OCI-LY1 (cell line): Measurements from ENCODE around the gene PPP2R3B.

Experiments
- H2AFZ ChIP-seq: fragments of 200-600 bp; sonication (generic), shearing (Covaris generic); 2 replicates; pipeline ENCODE4 v1.6.0; 2014; ENCODE audit warnings: antibody characterized with exemption, mild to moderate bottlenecking, low read length
- H3F3A ChIP-seq: fragments of 200-600 bp; sonication (generic), shearing (Covaris generic); 2 replicates; pipeline ENCODE4 v1.6.0; 2014; ENCODE audit warnings: mild to moderate bottlenecking, antibody characterized with exemption, low read length, moderate library complexity; ENCODE audit not compliant: insufficient read depth
- H3K27ac ChIP-seq: fragments of 200-600 bp; sonication (generic); 2 replicates; pipeline ENCODE4 v1.5.1; 2014; ENCODE audit warnings: low read length, mixed run types, mild to moderate bottlenecking, low read depth; ENCODE audit not compliant: poor library complexity, severe bottlenecking
- H3K27me3 ChIP-seq: fragments of 200-600 bp; sonication (generic); 2 replicates; pipeline ENCODE4 v1.6.0; 2014; ENCODE audit warnings: antibody characterized with exemption, mild to moderate bottlenecking, low read length, moderate library complexity; ENCODE audit not compliant: insufficient read depth
- H3K36me3 ChIP-seq: fragments of 200-600 bp; sonication (generic); 2 replicates; pipeline ENCODE4 v1.6.1; 2014; ENCODE audit warnings: mild to moderate bottlenecking, antibody characterized with exemption, low read length, moderate library complexity, mixed read lengths; ENCODE audit not compliant: insufficient read depth
- H3K4me1 ChIP-seq: fragments of 200-600 bp; sonication (generic); 2 replicates; pipeline ENCODE4 v1.5.1; 2014; ENCODE audit warnings: mild to moderate bottlenecking, low read length, moderate library complexity; ENCODE audit not compliant: insufficient read depth, severe bottlenecking
- H3K4me2 ChIP-seq: fragments of 200-600 bp; sonication (generic), shearing (Covaris generic); 2 replicates; pipeline ENCODE4 v1.6.1; 2014; ENCODE audit warnings: low read length
- H3K4me3 ChIP-seq: fragments of 200-600 bp; sonication (generic); 2 replicates; pipeline ENCODE4 v1.5.1; 2014; ENCODE audit warnings: low read length, low read depth, mild to moderate bottlenecking, mixed read lengths; ENCODE audit not compliant: poor library complexity, severe bottlenecking
- H3K79me2 ChIP-seq: fragments of 200-600 bp; shearing (Covaris generic); 2 replicates; pipeline ENCODE4 v1.6.1; 2016; ENCODE audit warnings: mixed run types, low read length, mixed read lengths; ENCODE audit not compliant: insufficient read depth
- H3K9ac ChIP-seq: fragments of 200-600 bp; sonication (generic), shearing (Covaris generic); 2 replicates; pipeline ENCODE4 v1.6.1; 2014; ENCODE audit warnings: mild to moderate bottlenecking, low read length, mixed read lengths
- H3K9me2 ChIP-seq: fragments of 200-600 bp; sonication (generic), shearing (Covaris generic); 2 replicates; pipeline ENCODE4 v1.6.1; 2014; ENCODE audit warnings: low read depth, mild to moderate bottlenecking, low read length, mixed read lengths
- H3K9me3 ChIP-seq: fragments of 200-600 bp; shearing (Covaris generic); 2 replicates; pipeline ENCODE4 v1.6.1; 2014; ENCODE audit warnings: low read length, mixed read lengths
- H4K20me1 ChIP-seq: fragments of 200-600 bp; sonication (generic), shearing (Covaris generic); 2 replicates; pipeline ENCODE4 v1.6.0; 2016; ENCODE audit warnings: mild to moderate bottlenecking, low read length; ENCODE audit not compliant: insufficient read depth
- CTCF ChIP-seq: fragments of 200-600 bp; sonication (generic), shearing (Covaris generic); IDR thresholded peaks from 2 replicates; pipeline ENCODE4 v1.5.1; 2017; ENCODE audit warnings: mild to moderate bottlenecking, antibody characterized with exemption, low read length, moderate library complexity, mixed read lengths
- EZH2 ChIP-seq: fragments of 200-600 bp; sonication (generic), shearing (Covaris generic); IDR thresholded peaks from 2 replicates; pipeline ENCODE4 v1.8.0; 2017; ENCODE audit warnings: borderline replicate concordance, mixed run types, mild to moderate bottlenecking, antibody characterized with exemption, low read length, moderate library complexity, mixed read lengths

PPP2R3B gene

GRCh38 chrX:290476-291166, 96.1 kb downstream of the PPP2R3B start:
- no peaks in the 10 kb centered on the region for H3K9me2 ChIP-seq
- H3K27me3 ChIP-seq: no peaks in the 10 kb centered on the region
- no peaks in the 10 kb centered on the region for H3K79me2 ChIP-seq
- H3K4me2 ChIP-seq: no peak overlapping the region
- peaks cover 77% of the 10 kb centered on the region for H3K36me3 ChIP-seq
- no peak overlapping the region for H2AFZ ChIP-seq
- no peaks in the 10 kb centered on the region for H4K20me1 ChIP-seq
- H3K9me3 ChIP-seq: no peaks in the 10 kb centered on the region
- H3K4me1 ChIP-seq: peaks cover 10% of the 10 kb centered on the region
- H3K9ac ChIP-seq: no peak overlapping the region
- TF ChIP-seq CTCF (no peak), EZH2 (no peak)
- no peak overlapping the region for H3K27ac ChIP-seq
- no peak overlapping the region for H3K4me3 ChIP-seq
- no peaks in the 10 kb centered on the region for H3F3A ChIP-seq

GRCh38 chrX:288561-288991, 98.1 kb downstream of the PPP2R3B start:
- H3K4me1 ChIP-seq: peaks cover 15% of the 10 kb centered on the region
- no peak overlapping the region for H2AFZ ChIP-seq
- no peaks in the 10 kb centered on the region for H3K9me2 ChIP-seq
- TF ChIP-seq EZH2 (no peak), CTCF (no peak)
- H3K27me3 ChIP-seq: no peaks in the 10 kb centered on the region
- no peaks in the 10 kb centered on the region for H3K9me3 ChIP-seq
- H3K36me3 ChIP-seq: peaks cover 86% of the 10 kb centered on the region
- no peak overlapping the region for H3K9ac ChIP-seq
- no peak overlapping the region for H3K27ac ChIP-seq
- H3K79me2 ChIP-seq: no peaks in the 10 kb centered on the region
- no peak overlapping the region for H3K4me2 ChIP-seq
- H4K20me1 ChIP-seq: no peaks in the 10 kb centered on the region
- H3K4me3 ChIP-seq: no peak overlapping the region
- no peaks in the 10 kb centered on the region for H3F3A ChIP-seq

GRCh38 chrX:287670-288069, 99.0 kb downstream of the PPP2R3B start:
- Histone ChIP-seq H3K36me3 (peaks cover 77% of the 10 kb centered on the region), H4K20me1 (no peaks in the 10 kb centered on the region), H3K4me3 (no peak overlapping the region), H3K9me3 (no peaks in the 10 kb centered on the region), H3K27ac (no peak overlapping the region), H3K9me2 (no peaks in the 10 kb centered on the region), H3K9ac (no peak overlapping the region), H3K27me3 (no peaks in the 10 kb centered on the region), H3K79me2 (no peaks in the 10 kb centered on the region), H3F3A (no peaks in the 10 kb centered on the region), H2AFZ (no peak overlapping the region), H3K4me2 (no peak overlapping the region), H3K4me1 (peaks cover 15% of the 10 kb centered on the region)
- TF ChIP-seq CTCF (no peak), EZH2 (no peak)
